Measurements from ENCODE around the gene PCDHGA5.
"Not testable (repeated sequence)": the region's sequence is repeated elsewhere in the genome, so short reads cannot be mapped to it uniquely, and the experiment has no call there.

Gene PCDHGA5

GRCh38 chr5:141363952-141364660, at the start of gene PCDHGA5:
TSS of gene PCDHGA5 (plus strand) at chr5:141364162. CDS start at chr5:141364331, 169 bp downstream.
- H3K9ac ChIP-seq (ENCODE audit: low read length): no peak within 1 kb of the TSS
- no peak within 1 kb of the TSS for H3K27ac ChIP-seq (ENCODE audit: low read length)
- H3K9me3 ChIP-seq (ENCODE audit: control insufficient read depth, low read depth, low read length): peaks cover 35% of the 10 kb centered on the region
- no peaks in the 10 kb centered on the region for H3K36me3 ChIP-seq (ENCODE audit: control insufficient read depth, low read depth, low read length)
- H3K27me3 ChIP-seq (ENCODE audit: control insufficient read depth, insufficient read depth, low read length): no peaks in the 10 kb centered on the region
- no peaks in the 10 kb centered on the region for H3K4me1 ChIP-seq (ENCODE audit: control insufficient read depth, low read depth, low read length)
- no peak within 1 kb of the TSS for H3K4me3 ChIP-seq (ENCODE audit: low read length)

GRCh38 chr5:141316963-141317362, 47.0 kb upstream of the PCDHGA5 start:
- H3K27me3 ChIP-seq (ENCODE audit: control insufficient read depth, insufficient read depth, low read length); H3K9ac ChIP-seq (ENCODE audit: low read length); H3K4me1 ChIP-seq (ENCODE audit: control insufficient read depth, low read depth, low read length); H3K4me3 ChIP-seq (ENCODE audit: low read length); H3K27ac ChIP-seq (ENCODE audit: low read length): not testable (repeated sequence)
- peaks cover 28% of the 10 kb centered on the region for H3K36me3 ChIP-seq (ENCODE audit: control insufficient read depth, low read depth, low read length)
- H3K9me3 ChIP-seq (ENCODE audit: control insufficient read depth, low read depth, low read length): peaks cover 26% of the 10 kb centered on the region

- peak overlapping the region; percentile 96 for H3K4me3 ChIP-seq (ENCODE audit: low read length)
- H3K9me3 ChIP-seq (ENCODE audit: control insufficient read depth, low read depth, low read length): peaks cover 26% of the 10 kb centered on the region
Observed at GRCh38 chr5:141319202-141319601, 44.8 kb upstream of the PCDHGA5 start.

GRCh38 chr5:141319699-141320098, 44.3 kb upstream of the PCDHGA5 start:
- Histone ChIP-seq H3K9me3 (ENCODE audit: control insufficient read depth, low read depth, low read length) (peaks cover 26% of the 10 kb centered on the region), H3K9ac (ENCODE audit: low read length) (peak overlapping the region; percentile 98), H3K27ac (ENCODE audit: low read length) (no peak overlapping the region), H3K27me3 (ENCODE audit: control insufficient read depth, insufficient read depth, low read length) (no peaks in the 10 kb centered on the region), H3K4me1 (ENCODE audit: control insufficient read depth, low read depth, low read length) (no peaks in the 10 kb centered on the region), H3K36me3 (ENCODE audit: control insufficient read depth, low read depth, low read length) (peaks cover 28% of the 10 kb centered on the region), H3K4me3 (ENCODE audit: low read length) (peak overlapping the region; percentile 96)

More at GRCh38 chr5:141319202-141319601, 44.8 kb upstream of the PCDHGA5 start:
- Histone ChIP-seq H3K9ac (ENCODE audit: low read length) (no peak overlapping the region), H3K4me1 (ENCODE audit: control insufficient read depth, low read depth, low read length) (no peaks in the 10 kb centered on the region), H3K36me3 (ENCODE audit: control insufficient read depth, low read depth, low read length) (peaks cover 28% of the 10 kb centered on the region), H3K27ac (ENCODE audit: low read length) (no peak overlapping the region), H3K27me3 (ENCODE audit: control insufficient read depth, insufficient read depth, low read length) (no peaks in the 10 kb centered on the region)

GRCh38 chr5:141320225-141321169, 43.5 kb upstream of the PCDHGA5 start, which contains the start of gene TAF7:
TSS of gene TAF7 (minus strand) at chr5:141320784. CDS start at chr5:141320044, 740 bp downstream.
- Histone ChIP-seq H3K4me3 (ENCODE audit: low read length) (peak within 1 kb of the TSS; percentile 96), H3K27ac (ENCODE audit: low read length) (peak within 1 kb of the TSS; percentile 97), H3K36me3 (ENCODE audit: control insufficient read depth, low read depth, low read length) (peaks cover 28% of the 10 kb centered on the region), H3K27me3 (ENCODE audit: control insufficient read depth, insufficient read depth, low read length) (no peaks in the 10 kb centered on the region), H3K9ac (ENCODE audit: low read length) (peak within 1 kb of the TSS; percentile 98), H3K4me1 (ENCODE audit: control insufficient read depth, low read depth, low read length) (no peaks in the 10 kb centered on the region), H3K9me3 (ENCODE audit: control insufficient read depth, low read depth, low read length) (peaks cover 26% of the 10 kb centered on the region)

- Histone ChIP-seq H3K27me3 (ENCODE audit: control insufficient read depth, insufficient read depth, low read length) (no peaks in the 10 kb centered on the region), H3K27ac (ENCODE audit: low read length) (no peak overlapping the region), H3K4me1 (ENCODE audit: control insufficient read depth, low read depth, low read length) (no peaks in the 10 kb centered on the region), H3K4me3 (ENCODE audit: low read length) (no peak overlapping the region), H3K9me3 (ENCODE audit: control insufficient read depth, low read depth, low read length) (peaks cover 23% of the 10 kb centered on the region), H3K9ac (ENCODE audit: low read length) (no peak overlapping the region), H3K36me3 (ENCODE audit: control insufficient read depth, low read depth, low read length) (peaks cover 20% of the 10 kb centered on the region)
Observed at GRCh38 chr5:141322261-141322660, 41.7 kb upstream of the PCDHGA5 start.

GRCh38 chr5:141326088-141326854, 37.7 kb upstream of the PCDHGA5 start:
- peak overlapping the region; percentile 55 for H3K27ac ChIP-seq (ENCODE audit: low read length)
- no peaks in the 10 kb centered on the region for H3K4me1 ChIP-seq (ENCODE audit: control insufficient read depth, low read depth, low read length)
- peaks cover 4% of the 10 kb centered on the region for H3K9me3 ChIP-seq (ENCODE audit: control insufficient read depth, low read depth, low read length)
- H3K4me3 ChIP-seq (ENCODE audit: low read length): peak overlapping the region; percentile 64
- no peaks in the 10 kb centered on the region for H3K27me3 ChIP-seq (ENCODE audit: control insufficient read depth, insufficient read depth, low read length)
- H3K36me3 ChIP-seq (ENCODE audit: control insufficient read depth, low read depth, low read length): no peaks in the 10 kb centered on the region
- H3K9ac ChIP-seq (ENCODE audit: low read length): peak overlapping the region; percentile 57

- H3K27ac ChIP-seq (ENCODE audit: low read length): no peak overlapping the region
- no peak overlapping the region for H3K4me3 ChIP-seq (ENCODE audit: low read length)
- H3K9me3 ChIP-seq (ENCODE audit: control insufficient read depth, low read depth, low read length): peaks cover 8% of the 10 kb centered on the region
- no peak overlapping the region for H3K9ac ChIP-seq (ENCODE audit: low read length)
- no peaks in the 10 kb centered on the region for H3K36me3 ChIP-seq (ENCODE audit: control insufficient read depth, low read depth, low read length)
- no peaks in the 10 kb centered on the region for H3K4me1 ChIP-seq (ENCODE audit: control insufficient read depth, low read depth, low read length)
- no peaks in the 10 kb centered on the region for H3K27me3 ChIP-seq (ENCODE audit: control insufficient read depth, insufficient read depth, low read length)
Observed at GRCh38 chr5:141328231-141328630, 35.7 kb upstream of the PCDHGA5 start.

- Histone ChIP-seq H3K4me3 (ENCODE audit: low read length) (no peak within 1 kb of the TSS), H3K9ac (ENCODE audit: low read length) (no peak within 1 kb of the TSS), H3K9me3 (ENCODE audit: control insufficient read depth, low read depth, low read length) (peaks cover 8% of the 10 kb centered on the region)
Observed at GRCh38 chr5:141330299-141331080, 33.5 kb upstream of the PCDHGA5 start, which contains the start of gene PCDHGA1. TSS of gene PCDHGA1 (plus strand) at chr5:141330514.

GRCh38 chr5:141332571-141332970, 31.4 kb upstream of the PCDHGA5 start:
- H3K9me3 ChIP-seq (ENCODE audit: control insufficient read depth, low read depth, low read length); H3K27me3 ChIP-seq (ENCODE audit: control insufficient read depth, insufficient read depth, low read length); H3K9ac ChIP-seq (ENCODE audit: low read length): not testable (repeated sequence)

More at GRCh38 chr5:141330299-141331080, 33.5 kb upstream of the PCDHGA5 start, which contains the start of gene PCDHGA1:
- Histone ChIP-seq H3K4me1 (ENCODE audit: control insufficient read depth, low read depth, low read length) (no peaks in the 10 kb centered on the region), H3K27me3 (ENCODE audit: control insufficient read depth, insufficient read depth, low read length) (no peaks in the 10 kb centered on the region), H3K36me3 (ENCODE audit: control insufficient read depth, low read depth, low read length) (no peaks in the 10 kb centered on the region), H3K27ac (ENCODE audit: low read length) (no peak within 1 kb of the TSS)

More at GRCh38 chr5:141332571-141332970, 31.4 kb upstream of the PCDHGA5 start:
- H3K4me1 ChIP-seq (ENCODE audit: control insufficient read depth, low read depth, low read length); H3K4me3 ChIP-seq (ENCODE audit: low read length); H3K27ac ChIP-seq (ENCODE audit: low read length); H3K36me3 ChIP-seq (ENCODE audit: control insufficient read depth, low read depth, low read length): not testable (repeated sequence)

All from iPS-18a (cell line).